ENCODE data around the gene COL18A1. TPM values are rescaled to one million over a fixed set of nuclear protein-coding genes. Genes with fewer than 3 reads are reported as not detected.

COL18A1 gene
- total and polyA plus RNA-seq, 2 donors = 18.9 to 58.6 TPM

- WGBS = 91% methylated on average over 36 of the region's 36 CpGs
- Histone ChIP-seq H3K36me3 (ENCODE audit: control insufficient read depth in 2 of 2, insufficient read depth in 2 of 2, low read length in 1 of 2) (no peaks in the 10 kb centered on the region), H3K27me3 (ENCODE audit: control insufficient read depth in 2 of 2, insufficient read depth in 1 of 2, low read length in 1 of 2) (peaks cover 0 to 2% of the 10 kb centered on the region in 2 donors), H3K4me3 (ENCODE audit: low read length in 2 of 2) (no peak overlapping the region), H3K4me1 (ENCODE audit: control insufficient read depth in 2 of 2, insufficient read depth in 2 of 2, low read length in 2 of 2) (no peaks in the 10 kb centered on the region), H3K9me3 (ENCODE audit: control insufficient read depth in 2 of 2, insufficient read depth in 1 of 2, low read length in 1 of 2) (no peaks in the 10 kb centered on the region), H3K27ac (ENCODE audit: low read depth in 1 of 2, low read length in 1 of 2) (no peak overlapping the region)
- DNase-seq (ENCODE audit: low read depth in 6 of 9, low spot score in 9 of 9) = no peak
Measured at GRCh38 chr21:45420061-45421041, 15.4 kb downstream of the COL18A1 start.

- Histone ChIP-seq H3K4me3 (ENCODE audit: low read length in 2 of 2) (no peak overlapping the region), H3K27me3 (ENCODE audit: control insufficient read depth in 2 of 2, insufficient read depth in 1 of 2, low read length in 1 of 2) (peaks cover 0 to 2% of the 10 kb centered on the region in 2 donors), H3K4me1 (ENCODE audit: control insufficient read depth in 2 of 2, insufficient read depth in 2 of 2, low read length in 2 of 2) (no peaks in the 10 kb centered on the region), H3K9me3 (ENCODE audit: control insufficient read depth in 2 of 2, insufficient read depth in 1 of 2, low read length in 1 of 2) (no peaks in the 10 kb centered on the region), H3K27ac (ENCODE audit: low read depth in 1 of 2, low read length in 1 of 2) (no peak overlapping the region), H3K36me3 (ENCODE audit: control insufficient read depth in 2 of 2, insufficient read depth in 2 of 2, low read length in 1 of 2) (no peaks in the 10 kb centered on the region)
- DNase-seq (ENCODE audit: low read depth in 6 of 9, low spot score in 9 of 9) = no peak
- 84% methylated on average over 25 of the region's 25 CpGs for WGBS
Measured at GRCh38 chr21:45421071-45421845, 16.3 kb downstream of the COL18A1 start.

- H3K27ac ChIP-seq (ENCODE audit: low read depth in 1 of 2, low read length in 1 of 2) = no peak overlapping the region
- H3K9me3 ChIP-seq (ENCODE audit: control insufficient read depth in 2 of 2, insufficient read depth in 1 of 2, low read length in 1 of 2) = no peaks in the 10 kb centered on the region
- peaks cover 0 to 2% of the 10 kb centered on the region in 2 donors for H3K27me3 ChIP-seq (ENCODE audit: control insufficient read depth in 2 of 2, insufficient read depth in 1 of 2, low read length in 1 of 2)
- no peaks in the 10 kb centered on the region for H3K36me3 ChIP-seq (ENCODE audit: control insufficient read depth in 2 of 2, insufficient read depth in 2 of 2, low read length in 1 of 2)
- no peak overlapping the region for H3K4me3 ChIP-seq (ENCODE audit: low read length in 2 of 2)
- H3K4me1 ChIP-seq (ENCODE audit: control insufficient read depth in 2 of 2, insufficient read depth in 2 of 2, low read length in 2 of 2) = no peaks in the 10 kb centered on the region
- no peak for DNase-seq (ENCODE audit: low read depth in 6 of 9, low spot score in 9 of 9)
- WGBS = 97% methylated on average over 28 of the region's 28 CpGs
Measured at GRCh38 chr21:45421846-45422775, 17.1 kb downstream of the COL18A1 start.

- no peaks in the 10 kb centered on the region for H3K4me1 ChIP-seq (ENCODE audit: control insufficient read depth in 2 of 2, insufficient read depth in 2 of 2, low read length in 2 of 2)
Measured at GRCh38 chr21:45423201-45423955, 18.4 kb downstream of the COL18A1 start.

GRCh38 chr21:45423968-45424853 is 19.2 kb downstream of the COL18A1 start:
- 95% methylated on average over 32 of the region's 32 CpGs for WGBS
- no peak for DNase-seq (ENCODE audit: low read depth in 6 of 9, low spot score in 9 of 9)
- H3K4me1 ChIP-seq (ENCODE audit: control insufficient read depth in 2 of 2, insufficient read depth in 2 of 2, low read length in 2 of 2) = no peaks in the 10 kb centered on the region

More at GRCh38 chr21:45423201-45423955, 18.4 kb downstream of the COL18A1 start:
- H3K27ac ChIP-seq (ENCODE audit: low read depth in 1 of 2, low read length in 1 of 2) = no peak overlapping the region
- no peak overlapping the region for H3K4me3 ChIP-seq (ENCODE audit: low read length in 2 of 2)
- no peaks in the 10 kb centered on the region for H3K9me3 ChIP-seq (ENCODE audit: control insufficient read depth in 2 of 2, insufficient read depth in 1 of 2, low read length in 1 of 2)
- H3K27me3 ChIP-seq (ENCODE audit: control insufficient read depth in 2 of 2, insufficient read depth in 1 of 2, low read length in 1 of 2) = no peaks in the 10 kb centered on the region
- DNase-seq (ENCODE audit: low read depth in 6 of 9, low spot score in 9 of 9) = no peak
- no peaks in the 10 kb centered on the region for H3K36me3 ChIP-seq (ENCODE audit: control insufficient read depth in 2 of 2, insufficient read depth in 2 of 2, low read length in 1 of 2)
- 96% methylated on average over 23 of the region's 23 CpGs for WGBS

GRCh38 chr21:45424854-45425795 is 20.2 kb downstream of the COL18A1 start:
- Histone ChIP-seq H3K4me3 (ENCODE audit: low read length in 2 of 2) (no peak overlapping the region), H3K9me3 (ENCODE audit: control insufficient read depth in 2 of 2, insufficient read depth in 1 of 2, low read length in 1 of 2) (no peaks in the 10 kb centered on the region), H3K36me3 (ENCODE audit: control insufficient read depth in 2 of 2, insufficient read depth in 2 of 2, low read length in 1 of 2) (no peaks in the 10 kb centered on the region), H3K27ac (ENCODE audit: low read depth in 1 of 2, low read length in 1 of 2) (no peak overlapping the region), H3K27me3 (ENCODE audit: control insufficient read depth in 2 of 2, insufficient read depth in 1 of 2, low read length in 1 of 2) (no peaks in the 10 kb centered on the region), H3K4me1 (ENCODE audit: control insufficient read depth in 2 of 2, insufficient read depth in 2 of 2, low read length in 2 of 2) (no peaks in the 10 kb centered on the region)
- 94% methylated on average over 37 of the region's 37 CpGs for WGBS
- DNase-seq (ENCODE audit: low read depth in 6 of 9, low spot score in 9 of 9) = no peak

More at GRCh38 chr21:45423968-45424853, 19.2 kb downstream of the COL18A1 start:
- no peaks in the 10 kb centered on the region for H3K27me3 ChIP-seq (ENCODE audit: control insufficient read depth in 2 of 2, insufficient read depth in 1 of 2, low read length in 1 of 2)
- H3K9me3 ChIP-seq (ENCODE audit: control insufficient read depth in 2 of 2, insufficient read depth in 1 of 2, low read length in 1 of 2) = no peaks in the 10 kb centered on the region
- no peaks in the 10 kb centered on the region for H3K36me3 ChIP-seq (ENCODE audit: control insufficient read depth in 2 of 2, insufficient read depth in 2 of 2, low read length in 1 of 2)
- no peak overlapping the region for H3K4me3 ChIP-seq (ENCODE audit: low read length in 2 of 2)
- H3K27ac ChIP-seq (ENCODE audit: low read depth in 1 of 2, low read length in 1 of 2) = no peak overlapping the region
